ENCODE results near the gene JPH2.
A peak's percentile ranks its signal among the peaks of the same experiment; 100 is the strongest.

JPH2 gene

DNA sequence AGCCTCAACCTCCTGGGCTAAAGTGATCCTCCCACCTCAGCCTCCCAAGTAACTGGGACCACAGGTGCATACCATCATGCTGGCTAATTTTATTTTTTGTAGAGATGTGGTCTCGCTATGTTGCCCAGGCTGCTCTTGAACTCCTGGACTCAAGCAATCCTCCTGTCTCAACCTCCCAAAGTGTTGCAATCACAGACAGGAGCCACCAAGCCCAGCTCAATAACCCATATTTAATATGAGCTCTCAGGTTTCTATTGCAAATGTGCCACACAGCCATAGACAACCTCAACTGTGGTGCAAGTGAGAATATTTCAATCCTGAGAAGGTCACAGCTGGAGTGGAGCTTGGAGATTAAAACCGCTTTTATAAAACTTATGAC is 14.4 kb downstream of the JPH2 start:
- TF ChIP-seq, protein P1, sequence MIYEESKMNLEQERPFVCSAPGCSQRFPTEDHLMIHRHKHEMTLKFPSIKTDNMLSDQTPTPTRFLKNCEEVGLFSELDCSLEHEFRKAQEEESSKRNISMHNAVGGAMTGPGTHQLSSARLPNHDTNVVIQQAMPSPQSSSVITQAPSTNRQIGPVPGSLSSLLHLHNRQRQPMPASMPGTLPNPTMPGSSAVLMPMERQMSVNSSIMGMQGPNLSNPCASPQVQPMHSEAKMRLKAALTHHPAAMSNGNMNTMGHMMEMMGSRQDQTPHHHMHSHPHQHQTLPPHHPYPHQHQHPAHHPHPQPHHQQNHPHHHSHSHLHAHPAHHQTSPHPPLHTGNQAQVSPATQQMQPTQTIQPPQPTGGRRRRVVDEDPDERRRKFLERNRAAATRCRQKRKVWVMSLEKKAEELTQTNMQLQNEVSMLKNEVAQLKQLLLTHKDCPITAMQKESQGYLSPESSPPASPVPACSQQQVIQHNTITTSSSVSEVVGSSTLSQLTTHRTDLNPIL (CRISPR knock-in tag; IDR thresholded peaks at IDR 0.05; ENCODE audit: low read depth) = no peak
- no peak for TF ChIP-seq ZNF565 (CRISPR knock-in tag; conservative IDR thresholded peaks at IDR 0.05; ENCODE audit: low read depth)
- TF ChIP-seq ARNTL (CRISPR knock-in tag; IDR thresholded peaks at IDR 0.05; ENCODE audit: borderline replicate concordance, low read depth) = no peak
- no peak for TF ChIP-seq TOX (CRISPR knock-in tag; IDR thresholded peaks at IDR 0.05; ENCODE audit: borderline replicate concordance)
- no peak for TF ChIP-seq ESRRG (CRISPR knock-in tag; IDR thresholded peaks at IDR 0.05)
- no peak for TF ChIP-seq TCF4 (CRISPR knock-in tag; IDR thresholded peaks at IDR 0.05; ENCODE audit: borderline replicate concordance)
- TF ChIP-seq ZFP3 (CRISPR knock-in tag; IDR thresholded peaks at IDR 0.05) = no peak
- TF ChIP-seq BACH2 (CRISPR knock-in tag; IDR thresholded peaks at IDR 0.05; ENCODE audit: borderline replicate concordance) = no peak
- no peak for TF ChIP-seq RARB (CRISPR knock-in tag; IDR thresholded peaks at IDR 0.05)
- TF ChIP-seq, protein P2, sequence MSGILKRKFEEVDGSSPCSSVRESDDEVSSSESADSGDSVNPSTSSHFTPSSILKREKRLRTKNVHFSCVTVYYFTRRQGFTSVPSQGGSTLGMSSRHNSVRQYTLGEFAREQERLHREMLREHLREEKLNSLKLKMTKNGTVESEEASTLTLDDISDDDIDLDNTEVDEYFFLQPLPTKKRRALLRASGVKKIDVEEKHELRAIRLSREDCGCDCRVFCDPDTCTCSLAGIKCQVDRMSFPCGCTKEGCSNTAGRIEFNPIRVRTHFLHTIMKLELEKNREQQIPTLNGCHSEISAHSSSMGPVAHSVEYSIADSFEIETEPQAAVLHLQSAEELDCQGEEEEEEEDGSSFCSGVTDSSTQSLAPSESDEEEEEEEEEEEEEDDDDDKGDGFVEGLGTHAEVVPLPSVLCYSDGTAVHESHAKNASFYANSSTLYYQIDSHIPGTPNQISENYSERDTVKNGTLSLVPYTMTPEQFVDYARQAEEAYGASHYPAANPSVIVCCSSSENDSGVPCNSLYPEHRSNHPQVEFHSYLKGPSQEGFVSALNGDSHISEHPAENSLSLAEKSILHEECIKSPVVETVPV (CRISPR knock-in tag; IDR thresholded peaks at IDR 0.05) = no peak
- no peak for TF ChIP-seq OSR1 (CRISPR knock-in tag; IDR thresholded peaks at IDR 0.05)
- no peak for TF ChIP-seq ZFP30 (CRISPR knock-in tag; IDR thresholded peaks at IDR 0.05)
- TF ChIP-seq, protein P3, sequence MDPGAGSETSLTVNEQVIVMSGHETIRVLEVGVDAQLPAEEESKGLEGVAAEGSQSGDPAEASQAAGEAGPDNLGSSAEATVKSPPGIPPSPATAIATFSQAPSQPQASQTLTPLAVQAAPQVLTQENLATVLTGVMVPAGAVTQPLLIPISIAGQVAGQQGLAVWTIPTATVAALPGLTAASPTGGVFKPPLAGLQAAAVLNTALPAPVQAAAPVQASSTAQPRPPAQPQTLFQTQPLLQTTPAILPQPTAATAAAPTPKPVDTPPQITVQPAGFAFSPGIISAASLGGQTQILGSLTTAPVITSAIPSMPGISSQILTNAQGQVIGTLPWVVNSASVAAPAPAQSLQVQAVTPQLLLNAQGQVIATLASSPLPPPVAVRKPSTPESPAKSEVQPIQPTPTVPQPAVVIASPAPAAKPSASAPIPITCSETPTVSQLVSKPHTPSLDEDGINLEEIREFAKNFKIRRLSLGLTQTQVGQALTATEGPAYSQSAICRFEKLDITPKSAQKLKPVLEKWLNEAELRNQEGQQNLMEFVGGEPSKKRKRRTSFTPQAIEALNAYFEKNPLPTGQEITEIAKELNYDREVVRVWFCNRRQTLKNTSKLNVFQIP (CRISPR knock-in tag; IDR thresholded peaks at IDR 0.05; ENCODE audit: borderline replicate concordance, low read depth) = no peak
- TF ChIP-seq ISL1 (CRISPR knock-in tag; IDR thresholded peaks at IDR 0.05) = no peak
- ATAC-seq = no peak; the same call in 2 of the 3 replicates

DNA sequence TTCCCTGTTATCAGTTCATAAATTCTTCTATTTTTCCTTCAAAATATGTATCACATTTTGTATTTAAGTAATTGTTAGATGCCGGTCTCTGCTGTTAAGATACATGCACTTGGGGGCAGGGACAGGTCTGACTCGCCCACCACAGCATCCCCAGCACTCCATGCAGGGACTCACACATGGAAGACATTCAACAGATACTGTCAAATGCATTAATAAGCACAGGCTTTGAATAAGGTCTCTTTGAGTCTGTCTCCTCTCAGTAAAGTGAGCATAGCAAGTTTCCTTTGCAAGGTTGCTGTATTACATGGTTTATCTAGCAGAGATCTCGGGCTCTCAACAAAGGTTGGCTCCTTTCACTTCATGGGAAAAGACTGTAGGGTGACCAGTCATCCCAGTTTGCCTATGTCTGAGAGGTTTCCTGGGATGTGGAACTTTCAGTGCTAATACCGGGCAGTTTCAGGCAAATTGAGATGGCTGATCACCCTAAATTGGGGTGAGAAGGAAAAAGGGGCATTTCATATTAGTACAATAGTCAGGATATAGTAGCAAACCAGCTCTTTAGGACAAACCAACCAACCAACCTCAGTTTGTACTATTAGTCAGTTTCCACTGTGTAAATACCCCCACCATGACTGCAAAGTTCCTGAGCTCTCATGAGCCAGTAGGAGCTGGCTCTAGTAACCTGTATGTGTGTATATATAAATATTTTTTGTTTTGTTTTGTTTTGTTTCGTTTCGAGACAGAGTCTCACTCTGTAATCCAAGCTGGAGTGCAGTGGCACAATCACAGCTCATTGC is 15.0 kb downstream of the JPH2 start:
- ATAC-seq = peak; percentile 70
- no peak for TF ChIP-seq ESRRG (CRISPR knock-in tag; IDR thresholded peaks at IDR 0.05)
- no peak for TF ChIP-seq OSR1 (CRISPR knock-in tag; IDR thresholded peaks at IDR 0.05)
- TF ChIP-seq, protein P3 (CRISPR knock-in tag; IDR thresholded peaks at IDR 0.05; ENCODE audit: borderline replicate concordance, low read depth) = no peak
- no peak for TF ChIP-seq BACH2 (CRISPR knock-in tag; IDR thresholded peaks at IDR 0.05; ENCODE audit: borderline replicate concordance)
- TF ChIP-seq ZC3H10 (CRISPR knock-in tag; IDR thresholded peaks at IDR 0.05) = no peak
- TF ChIP-seq RARB (CRISPR knock-in tag; IDR thresholded peaks at IDR 0.05) = no peak
- TF ChIP-seq GLIS3 (CRISPR knock-in tag; IDR thresholded peaks at IDR 0.05) = no peak
- TF ChIP-seq SNAI2 (CRISPR knock-in tag; IDR thresholded peaks at IDR 0.05) = no peak
- no peak for TF ChIP-seq ZNF8 (CRISPR knock-in tag; IDR thresholded peaks at IDR 0.05)
- no peak for TF ChIP-seq ZFP30 (CRISPR knock-in tag; IDR thresholded peaks at IDR 0.05)
- TF ChIP-seq, protein P2 (CRISPR knock-in tag; IDR thresholded peaks at IDR 0.05) = no peak
- TF ChIP-seq TOX (CRISPR knock-in tag; IDR thresholded peaks at IDR 0.05; ENCODE audit: borderline replicate concordance) = no peak
- TF ChIP-seq ZNF70 (CRISPR knock-in tag; IDR thresholded peaks at IDR 0.05) = no peak
- TF ChIP-seq CSDC2 (CRISPR knock-in tag; IDR thresholded peaks at IDR 0.05) = no peak
- TF ChIP-seq ZNF565 (CRISPR knock-in tag; conservative IDR thresholded peaks at IDR 0.05; ENCODE audit: low read depth) = no peak
- TF ChIP-seq, protein P1 (CRISPR knock-in tag; IDR thresholded peaks at IDR 0.05; ENCODE audit: low read depth) = no peak
- no peak for TF ChIP-seq TCF4 (CRISPR knock-in tag; IDR thresholded peaks at IDR 0.05; ENCODE audit: borderline replicate concordance)
- TF ChIP-seq PPARA (CRISPR knock-in tag; IDR thresholded peaks at IDR 0.05; ENCODE audit: borderline replicate concordance) = no peak
- TF ChIP-seq ARNTL (CRISPR knock-in tag; IDR thresholded peaks at IDR 0.05; ENCODE audit: borderline replicate concordance, low read depth) = no peak
- TF ChIP-seq, protein P4, sequence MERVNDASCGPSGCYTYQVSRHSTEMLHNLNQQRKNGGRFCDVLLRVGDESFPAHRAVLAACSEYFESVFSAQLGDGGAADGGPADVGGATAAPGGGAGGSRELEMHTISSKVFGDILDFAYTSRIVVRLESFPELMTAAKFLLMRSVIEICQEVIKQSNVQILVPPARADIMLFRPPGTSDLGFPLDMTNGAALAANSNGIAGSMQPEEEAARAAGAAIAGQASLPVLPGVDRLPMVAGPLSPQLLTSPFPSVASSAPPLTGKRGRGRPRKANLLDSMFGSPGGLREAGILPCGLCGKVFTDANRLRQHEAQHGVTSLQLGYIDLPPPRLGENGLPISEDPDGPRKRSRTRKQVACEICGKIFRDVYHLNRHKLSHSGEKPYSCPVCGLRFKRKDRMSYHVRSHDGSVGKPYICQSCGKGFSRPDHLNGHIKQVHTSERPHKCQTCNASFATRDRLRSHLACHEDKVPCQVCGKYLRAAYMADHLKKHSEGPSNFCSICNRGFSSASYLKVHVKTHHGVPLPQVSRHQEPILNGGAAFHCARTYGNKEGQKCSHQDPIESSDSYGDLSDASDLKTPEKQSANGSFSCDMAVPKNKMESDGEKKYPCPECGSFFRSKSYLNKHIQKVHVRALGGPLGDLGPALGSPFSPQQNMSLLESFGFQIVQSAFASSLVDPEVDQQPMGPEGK (CRISPR knock-in tag; IDR thresholded peaks at IDR 0.05; ENCODE audit: borderline replicate concordance) = no peak
